ENCODE measurements around the gene MAEA. TPM values are rescaled to one million over a fixed set of nuclear protein-coding genes. Genes with fewer than 3 reads are reported as not detected.

The MAEA gene
- total RNA-seq, 1 donor from 2014 or later, result 38.2 TPM

- peaks cover 5% of the 10 kb centered on the region for H3K9me3 Mint-ChIP-seq
- H3K4me1 Mint-ChIP-seq, result peaks cover 5% of the 10 kb centered on the region
- no peak overlapping the region for H2AFZ ChIP-seq (replicated peaks)
- H3K9me3 ChIP-seq (ENCODE audit: low read depth), result no peaks in the 10 kb centered on the region
- no peaks in the 10 kb centered on the region for H4K20me1 ChIP-seq (ENCODE audit: low read depth)
- H3K4me3 ChIP-seq, result no peak overlapping the region
- no peaks in the 10 kb centered on the region for H3K27me3 ChIP-seq
- H3K4me2 ChIP-seq, result no peak overlapping the region
- H3K4me3 Mint-ChIP-seq, result peak overlapping the region; percentile 69
- H3K79me2 ChIP-seq (ENCODE audit: low read depth), result no peaks in the 10 kb centered on the region
- peaks cover 13% of the 10 kb centered on the region for H3K27me3 Mint-ChIP-seq (ENCODE audit: insufficient read depth, low read depth)
- peaks cover 53% of the 10 kb centered on the region for H3K36me3 Mint-ChIP-seq
- H3K27ac Mint-ChIP-seq, result peak overlapping the region; percentile 9
- no peak overlapping the region for H3K9ac ChIP-seq
- TF ChIP-seq CTCF (IDR thresholded peaks at IDR 0.05) (no peak), EZH2 (IDR thresholded peaks at IDR 0.05) (no peak)
- peaks cover 10% of the 10 kb centered on the region for H3F3A ChIP-seq (ENCODE audit: low read depth)
- no peak for DNase-seq (ENCODE audit: low spot score)
- no peaks in the 10 kb centered on the region for H3K36me3 ChIP-seq
- no peaks in the 10 kb centered on the region for H3K4me1 ChIP-seq
- no peak overlapping the region for H3K27ac ChIP-seq
Measured at GRCh38 chr4:1338752-1339414, 49.2 kb downstream of the MAEA start.

- H3K27ac ChIP-seq, result no peak overlapping the region
- H3K36me3 Mint-ChIP-seq, result peaks cover 54% of the 10 kb centered on the region
- H3K9me3 Mint-ChIP-seq, result peaks cover 6% of the 10 kb centered on the region
- no peaks in the 10 kb centered on the region for H3K79me2 ChIP-seq (ENCODE audit: low read depth)
- no peak overlapping the region for H3K9ac ChIP-seq
- H3K4me3 ChIP-seq, result no peak overlapping the region
- TF ChIP-seq CTCF (IDR thresholded peaks at IDR 0.05) (no peak), EZH2phosphoT487 (IDR thresholded peaks at IDR 0.05) (no peak), EZH2 (IDR thresholded peaks at IDR 0.05) (no peak)
- no peak overlapping the region for H3K27ac Mint-ChIP-seq
- H4K20me1 ChIP-seq (ENCODE audit: low read depth), result no peaks in the 10 kb centered on the region
- H3K4me2 ChIP-seq, result no peak overlapping the region
- H3K4me1 Mint-ChIP-seq, result peaks cover 6% of the 10 kb centered on the region
- H3K9me3 ChIP-seq (ENCODE audit: low read depth), result no peaks in the 10 kb centered on the region
- no peaks in the 10 kb centered on the region for H3K4me1 ChIP-seq
- no peak overlapping the region for H3K4me3 Mint-ChIP-seq
- no peaks in the 10 kb centered on the region for H3K36me3 ChIP-seq
- DNase-seq (ENCODE audit: low spot score), result no peak
- H2AFZ ChIP-seq (replicated peaks), result no peak overlapping the region
- peaks cover 13% of the 10 kb centered on the region for H3K27me3 Mint-ChIP-seq (ENCODE audit: insufficient read depth, low read depth)
- no peaks in the 10 kb centered on the region for H3K27me3 ChIP-seq
- peaks cover 12% of the 10 kb centered on the region for H3F3A ChIP-seq (ENCODE audit: low read depth)
Measured at GRCh38 chr4:1339489-1339888, 49.8 kb downstream of the MAEA start.

- no peaks in the 10 kb centered on the region for H3K27me3 ChIP-seq
- no peak overlapping the region for H3K4me3 ChIP-seq
- peaks cover 13% of the 10 kb centered on the region for H3K4me1 Mint-ChIP-seq
- H3K4me1 ChIP-seq, result no peaks in the 10 kb centered on the region
- H2AFZ ChIP-seq (replicated peaks), result no peak overlapping the region
- H3K4me2 ChIP-seq, result no peak overlapping the region
- H3K79me2 ChIP-seq (ENCODE audit: low read depth), result peaks cover 5% of the 10 kb centered on the region
- no peak overlapping the region for H3K27ac Mint-ChIP-seq
- H3K4me3 Mint-ChIP-seq, result no peak overlapping the region
- H3K36me3 ChIP-seq, result no peaks in the 10 kb centered on the region
- peaks cover 7% of the 10 kb centered on the region for H3K9me3 Mint-ChIP-seq
- H3K9me3 ChIP-seq (ENCODE audit: low read depth), result no peaks in the 10 kb centered on the region
- H3K27me3 Mint-ChIP-seq (ENCODE audit: insufficient read depth, low read depth), result peaks cover 15% of the 10 kb centered on the region
- H3K36me3 Mint-ChIP-seq, result peaks cover 50% of the 10 kb centered on the region
- DNase-seq (ENCODE audit: low spot score), result no peak
- H3F3A ChIP-seq (ENCODE audit: low read depth), result peaks cover 20% of the 10 kb centered on the region
- no peak overlapping the region for H3K9ac ChIP-seq
- no peaks in the 10 kb centered on the region for H4K20me1 ChIP-seq (ENCODE audit: low read depth)
- TF ChIP-seq EZH2 (IDR thresholded peaks at IDR 0.05) (no peak), EZH2phosphoT487 (IDR thresholded peaks at IDR 0.05) (no peak), CTCF (IDR thresholded peaks at IDR 0.05) (no peak)
- no peak overlapping the region for H3K27ac ChIP-seq
Measured at GRCh38 chr4:1340181-1340747, 50.6 kb downstream of the MAEA start.
